ENCODE data around the gene C2CD2L. TPM values are rescaled to one million over a fixed set of nuclear protein-coding genes. Genes with fewer than 3 reads are reported as not detected.
"Not testable (repeated sequence)": the region's sequence is repeated elsewhere in the genome, so short reads cannot be mapped to it uniquely, and the experiment has no call there.

C2CD2L gene
- total RNA-seq (ENCODE audit: insufficient read depth, low replicate concordance), result 1.9 TPM

GRCh38 chr11:119106564-119107537 lies at the start of gene C2CD2L:
Gene C2CD2L (plus strand): TSS chr11:119107344. CDS start chr11:119107742, 398 bp downstream.
- peak; percentile 96 for DNase-seq (ENCODE audit: low spot score)

- DNase-seq (ENCODE audit: low spot score), result not testable (repeated sequence)
These were observed 48.0 kb upstream of the C2CD2L start for GRCh38 chr11:119059128-119059527.

DNA sequence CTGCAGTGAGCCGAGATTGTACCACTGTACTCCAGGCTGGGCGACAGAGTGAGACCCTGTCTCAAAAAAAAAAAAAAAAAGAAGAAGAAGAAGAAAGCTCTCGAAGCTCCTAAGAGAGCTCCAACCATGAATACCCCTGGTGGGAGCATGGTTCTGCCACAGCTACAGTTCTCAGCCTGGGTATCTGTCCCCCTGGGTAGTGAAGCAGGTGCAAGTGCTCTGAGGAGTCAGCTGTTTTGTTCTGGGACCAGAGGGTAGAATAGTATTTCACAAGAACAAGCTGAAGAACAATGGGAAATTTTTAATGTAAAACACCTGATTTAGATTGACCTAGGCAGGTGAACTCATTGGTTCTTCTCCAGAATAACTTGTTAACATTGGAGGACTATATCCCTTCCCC lies 45.9 kb upstream of the C2CD2L start:
- DNase-seq (ENCODE audit: low spot score), result no peak

GRCh38 chr11:119062779-119063178 lies 44.4 kb upstream of the C2CD2L start:
- DNase-seq (ENCODE audit: low spot score), result no peak

GRCh38 chr11:119065369-119065768 lies 41.8 kb upstream of the C2CD2L start:
- DNase-seq (ENCODE audit: low spot score), result no peak

GRCh38 chr11:119067371-119068222 lies 39.5 kb upstream of the C2CD2L start, which contains the start of gene VPS11:
Gene VPS11 (plus strand): TSS chr11:119067818. CDS start chr11:119067824, 6 bp downstream.
- DNase-seq (ENCODE audit: low spot score), result peak; percentile 98

GRCh38 chr11:119077839-119078238 lies 29.3 kb upstream of the C2CD2L start:
- DNase-seq (ENCODE audit: low spot score), result no peak

- no peak for DNase-seq (ENCODE audit: low spot score)
These were observed 28.3 kb upstream of the C2CD2L start for GRCh38 chr11:119078675-119079420.

- DNase-seq (ENCODE audit: low spot score), result no peak
These were observed 25.4 kb upstream of the C2CD2L start for GRCh38 chr11:119081682-119082260.

DNA sequence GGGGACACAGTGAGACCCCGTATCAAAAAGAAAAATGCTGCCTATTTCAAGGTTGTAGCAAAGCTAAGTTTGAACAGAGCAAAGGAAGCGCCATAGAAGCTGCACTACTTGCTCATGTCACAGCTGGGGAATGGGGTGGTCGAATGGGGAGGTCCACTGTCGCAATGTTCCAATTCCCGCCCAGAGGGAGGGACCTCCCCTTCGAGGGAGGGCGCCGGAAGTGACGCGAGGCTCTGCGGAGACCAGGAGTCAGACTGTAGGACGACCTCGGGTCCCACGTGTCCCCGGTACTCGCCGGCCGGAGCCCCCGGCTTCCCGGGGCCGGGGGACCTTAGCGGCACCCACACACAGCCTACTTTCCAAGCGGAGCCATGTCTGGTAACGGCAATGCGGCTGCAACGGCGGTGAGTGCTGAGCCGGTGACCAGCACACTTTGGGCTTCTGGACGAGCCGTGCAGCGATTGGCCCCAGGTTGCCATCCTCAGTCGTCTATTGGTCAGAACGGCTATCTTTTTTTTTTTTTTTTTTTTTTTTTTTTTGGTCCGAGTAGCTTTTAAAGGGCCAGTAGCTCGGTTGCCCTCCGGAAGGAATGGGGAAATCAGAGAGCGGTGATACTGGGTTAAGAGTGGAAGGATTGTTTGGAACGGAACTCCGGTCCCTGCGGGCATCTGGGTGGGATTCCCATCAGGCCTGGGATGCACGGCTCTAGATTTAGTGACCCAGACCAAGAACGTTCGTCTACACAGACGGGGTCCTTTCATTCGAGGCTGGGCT lies 22.3 kb upstream of the C2CD2L start, which contains the start of gene HMBS:
Gene HMBS (plus strand): TSS at position 219 of the 774 bp plus-strand sequence. CDS start 153 bp downstream, at position 372.
- peak; percentile 98 for DNase-seq (ENCODE audit: low spot score)

- DNase-seq (ENCODE audit: low spot score), result no peak
These were observed 21.7 kb upstream of the C2CD2L start for GRCh38 chr11:119085437-119085847.

GRCh38 chr11:119087123-119087522 lies 20.0 kb upstream of the C2CD2L start:
- no peak for DNase-seq (ENCODE audit: low spot score)

DNA sequence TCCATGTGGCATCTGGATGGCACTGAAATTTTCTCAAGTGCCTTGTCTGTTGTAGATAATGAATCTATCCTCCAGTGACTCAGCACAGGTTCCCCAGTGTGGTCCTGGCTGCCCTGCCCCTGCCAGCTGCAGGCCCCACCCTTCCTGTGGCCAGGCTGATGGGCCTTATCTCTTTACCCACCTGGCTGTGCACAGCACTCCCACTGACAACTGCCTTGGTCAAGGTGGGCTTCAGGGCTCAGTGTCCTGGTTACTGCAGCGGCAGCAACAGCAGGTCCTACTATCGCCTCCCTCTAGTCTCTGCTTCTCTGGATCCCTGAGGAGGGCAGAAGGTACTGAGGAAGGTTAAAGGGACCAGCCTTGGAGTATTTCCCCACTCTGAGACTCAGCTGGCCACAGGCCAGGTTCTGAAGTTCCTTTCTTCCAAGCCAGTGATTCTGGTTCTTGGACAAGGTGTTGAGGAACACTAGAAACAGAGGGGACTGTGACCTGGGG lies 19.4 kb upstream of the C2CD2L start:
- no peak for DNase-seq (ENCODE audit: low spot score)

DNA sequence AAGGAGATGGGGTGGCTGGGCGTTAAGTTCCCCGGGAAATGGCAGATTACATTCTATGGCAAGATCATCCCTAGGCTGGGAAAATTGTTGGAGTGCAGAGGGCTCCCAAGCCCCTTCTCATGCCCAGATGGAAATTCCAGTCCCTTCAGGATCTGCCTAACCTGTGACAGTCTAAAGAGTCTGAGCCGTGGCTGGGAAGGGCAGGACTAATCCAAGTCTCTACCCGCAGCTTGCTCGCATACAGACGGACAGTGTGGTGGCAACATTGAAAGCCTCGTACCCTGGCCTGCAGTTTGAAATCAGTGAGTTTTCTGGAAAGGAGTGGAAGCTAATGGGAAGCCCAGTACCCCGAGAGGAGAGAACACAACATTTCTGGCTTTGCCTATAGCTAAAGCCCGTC lies 18.7 kb upstream of the C2CD2L start:
- no peak for DNase-seq (ENCODE audit: low spot score)

DNA sequence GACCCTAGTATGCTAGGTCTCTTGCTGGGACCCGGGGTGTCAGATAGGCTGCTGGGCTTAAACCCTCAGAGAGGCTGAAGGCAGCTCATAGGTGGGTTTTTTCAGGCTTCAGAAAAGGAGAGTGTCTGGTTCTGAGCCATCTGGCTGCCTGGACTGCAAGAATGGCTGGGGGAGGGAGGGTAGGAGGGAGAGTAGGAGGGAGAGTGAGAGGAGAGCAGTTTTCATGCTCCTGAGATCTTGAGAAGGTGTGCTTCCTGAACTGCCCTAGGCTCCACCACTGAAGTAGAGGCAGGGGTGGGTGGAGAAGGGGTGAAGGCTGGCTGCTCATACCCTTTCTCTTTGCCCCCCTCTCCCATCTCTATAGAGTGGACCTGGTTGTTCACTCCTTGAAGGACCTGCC lies 17.8 kb upstream of the C2CD2L start:
- no peak for DNase-seq (ENCODE audit: low spot score)

- DNase-seq (ENCODE audit: low spot score), result peak; percentile 85
These were observed 16.0 kb upstream of the C2CD2L start for GRCh38 chr11:119091178-119091577.

- DNase-seq (ENCODE audit: low spot score), result no peak
These were observed 14.9 kb upstream of the C2CD2L start for GRCh38 chr11:119091966-119092879.
